ENCODE results near the gene CTAGE4.
"Not testable (repeated sequence)": the region's sequence is repeated elsewhere in the genome, so short reads cannot be mapped to it uniquely, and the experiment has no call there.

CTAGE4 gene

GRCh38 chr7:144220531-144220930 lies 37.3 kb downstream of the CTAGE4 start:
- not testable (repeated sequence) for H3K27me3 ChIP-seq (ENCODE audit: control insufficient read depth in 1 of 2, insufficient read depth in 1 of 2, low read length in 2 of 2); H2BK15ac ChIP-seq (ENCODE audit: low read depth, poor library complexity, severe bottlenecking); H2BK120ac ChIP-seq (ENCODE audit: low read depth, low read length); H4K91ac ChIP-seq (ENCODE audit: low read length); H3K9me3 ChIP-seq (ENCODE audit: control insufficient read depth, low read length); DNase-seq; H3K79me1 ChIP-seq (replicated peaks; ENCODE audit: low read length, poor library complexity, severe bottlenecking); H2AFZ ChIP-seq (ENCODE audit: low read depth, low read length); H3K4me2 ChIP-seq (ENCODE audit: low read length, poor library complexity, severe bottlenecking); H3K14ac ChIP-seq (ENCODE audit: low read length in 2 of 2); H3K4me1 ChIP-seq (ENCODE audit: control insufficient read depth, insufficient read depth, low read depth, low read length); H3K4ac ChIP-seq (ENCODE audit: low read depth in 1 of 2, low read length in 2 of 2); H2AK5ac ChIP-seq (ENCODE audit: low read length, severe bottlenecking); H2BK5ac ChIP-seq (ENCODE audit: low read depth, low read length, poor library complexity, severe bottlenecking); H3K27ac ChIP-seq (ENCODE audit: low read length, poor library complexity, severe bottlenecking); H3K36me3 ChIP-seq (ENCODE audit: control insufficient read depth in 1 of 2, insufficient read depth in 2 of 2, low read depth in 1 of 2, low read length in 2 of 2); H4K8ac ChIP-seq (ENCODE audit: low read length); H2BK12ac ChIP-seq (ENCODE audit: low read length in 2 of 2); H3K18ac ChIP-seq (ENCODE audit: low read depth in 1 of 2, low read length in 2 of 2); H3K23ac ChIP-seq (ENCODE audit: low read length in 2 of 2); H3K4me3 ChIP-seq (ENCODE audit: insufficient read depth in 1 of 2, low read depth in 1 of 2, low read length in 2 of 2); H3K9ac ChIP-seq (ENCODE audit: low read length)

DNA sequence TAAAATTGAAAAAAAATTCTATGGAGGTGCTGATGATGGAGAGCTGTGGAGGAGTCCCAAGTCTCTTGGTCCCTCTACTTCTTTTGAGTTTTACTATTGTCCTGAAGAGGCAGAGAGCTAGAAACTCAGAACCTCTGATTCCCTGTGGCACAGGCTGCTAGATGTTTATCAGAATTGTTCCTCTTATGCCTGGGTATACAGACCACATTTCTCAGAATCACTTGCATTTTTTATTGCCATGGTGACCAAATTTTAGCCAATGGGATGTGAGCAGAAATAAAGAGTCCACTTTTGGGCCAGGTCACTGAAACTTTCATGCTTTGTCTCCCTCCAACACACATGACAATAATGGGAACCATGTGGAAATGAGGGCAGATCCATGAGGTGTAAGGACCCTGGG lies 40.4 kb downstream of the CTAGE4 start:
- H2BK12ac ChIP-seq (ENCODE audit: low read length in 2 of 2); H3K27me3 ChIP-seq (ENCODE audit: control insufficient read depth in 1 of 2, insufficient read depth in 1 of 2, low read length in 2 of 2): not testable (repeated sequence)

DNA sequence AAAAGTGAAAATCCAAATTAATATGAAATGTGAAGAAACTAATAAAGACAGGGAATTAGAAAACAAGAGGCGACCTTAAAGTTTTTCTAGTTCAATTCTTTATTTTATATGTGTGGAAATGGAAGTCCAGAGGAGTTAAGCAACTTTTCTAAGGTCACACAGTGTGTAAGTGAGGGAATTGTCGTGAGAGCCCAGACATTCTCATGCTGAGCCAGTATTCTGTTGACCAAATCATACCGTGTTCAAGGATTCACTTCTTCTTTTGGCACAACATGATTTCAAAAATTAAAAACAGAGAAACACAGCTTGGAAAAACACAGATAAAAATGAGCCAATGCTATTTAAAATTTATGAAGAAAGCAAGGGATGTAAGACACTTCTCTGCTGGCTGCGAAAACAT lies 43.6 kb downstream of the CTAGE4 start:
- H4K91ac ChIP-seq (ENCODE audit: low read length); H3K27me3 ChIP-seq (ENCODE audit: control insufficient read depth in 1 of 2, insufficient read depth in 1 of 2, low read length in 2 of 2); H3K79me1 ChIP-seq (replicated peaks; ENCODE audit: low read length, poor library complexity, severe bottlenecking); H3K9ac ChIP-seq (ENCODE audit: low read length); H2BK15ac ChIP-seq (ENCODE audit: low read depth, poor library complexity, severe bottlenecking); H3K9me3 ChIP-seq (ENCODE audit: control insufficient read depth, low read length); H2BK12ac ChIP-seq (ENCODE audit: low read length in 2 of 2); H2AFZ ChIP-seq (ENCODE audit: low read depth, low read length); H3K4me2 ChIP-seq (ENCODE audit: low read length, poor library complexity, severe bottlenecking); H3K4me3 ChIP-seq (ENCODE audit: insufficient read depth in 1 of 2, low read depth in 1 of 2, low read length in 2 of 2); H3K23ac ChIP-seq (ENCODE audit: low read length in 2 of 2); H3K18ac ChIP-seq (ENCODE audit: low read depth in 1 of 2, low read length in 2 of 2); H2BK120ac ChIP-seq (ENCODE audit: low read depth, low read length); H3K4ac ChIP-seq (ENCODE audit: low read depth in 1 of 2, low read length in 2 of 2); DNase-seq; H2BK5ac ChIP-seq (ENCODE audit: low read depth, low read length, poor library complexity, severe bottlenecking); H4K8ac ChIP-seq (ENCODE audit: low read length); H3K27ac ChIP-seq (ENCODE audit: low read length, poor library complexity, severe bottlenecking); H3K14ac ChIP-seq (ENCODE audit: low read length in 2 of 2); H2AK5ac ChIP-seq (ENCODE audit: low read length, severe bottlenecking); H3K36me3 ChIP-seq (ENCODE audit: control insufficient read depth in 1 of 2, insufficient read depth in 2 of 2, low read depth in 1 of 2, low read length in 2 of 2); H3K4me1 ChIP-seq (ENCODE audit: control insufficient read depth, insufficient read depth, low read depth, low read length): not testable (repeated sequence)
- 100% methylated on average over 1 of the region's 4 CpGs for WGBS

More for the DNA sequence above, 40.4 kb downstream of the CTAGE4 start:
- H3K9ac ChIP-seq (ENCODE audit: low read length); H3K18ac ChIP-seq (ENCODE audit: low read depth in 1 of 2, low read length in 2 of 2); H3K14ac ChIP-seq (ENCODE audit: low read length in 2 of 2); H3K36me3 ChIP-seq (ENCODE audit: control insufficient read depth in 1 of 2, insufficient read depth in 2 of 2, low read depth in 1 of 2, low read length in 2 of 2); H4K8ac ChIP-seq (ENCODE audit: low read length); H3K27ac ChIP-seq (ENCODE audit: low read length, poor library complexity, severe bottlenecking); H3K23ac ChIP-seq (ENCODE audit: low read length in 2 of 2); H4K91ac ChIP-seq (ENCODE audit: low read length); H3K4me1 ChIP-seq (ENCODE audit: control insufficient read depth, insufficient read depth, low read depth, low read length); H2AFZ ChIP-seq (ENCODE audit: low read depth, low read length); H3K4me3 ChIP-seq (ENCODE audit: insufficient read depth in 1 of 2, low read depth in 1 of 2, low read length in 2 of 2); H2BK15ac ChIP-seq (ENCODE audit: low read depth, poor library complexity, severe bottlenecking); H2BK120ac ChIP-seq (ENCODE audit: low read depth, low read length); DNase-seq; H2BK5ac ChIP-seq (ENCODE audit: low read depth, low read length, poor library complexity, severe bottlenecking); H3K4ac ChIP-seq (ENCODE audit: low read depth in 1 of 2, low read length in 2 of 2); H3K4me2 ChIP-seq (ENCODE audit: low read length, poor library complexity, severe bottlenecking); H2AK5ac ChIP-seq (ENCODE audit: low read length, severe bottlenecking); H3K9me3 ChIP-seq (ENCODE audit: control insufficient read depth, low read length); H3K79me1 ChIP-seq (replicated peaks; ENCODE audit: low read length, poor library complexity, severe bottlenecking): not testable (repeated sequence)

DNA sequence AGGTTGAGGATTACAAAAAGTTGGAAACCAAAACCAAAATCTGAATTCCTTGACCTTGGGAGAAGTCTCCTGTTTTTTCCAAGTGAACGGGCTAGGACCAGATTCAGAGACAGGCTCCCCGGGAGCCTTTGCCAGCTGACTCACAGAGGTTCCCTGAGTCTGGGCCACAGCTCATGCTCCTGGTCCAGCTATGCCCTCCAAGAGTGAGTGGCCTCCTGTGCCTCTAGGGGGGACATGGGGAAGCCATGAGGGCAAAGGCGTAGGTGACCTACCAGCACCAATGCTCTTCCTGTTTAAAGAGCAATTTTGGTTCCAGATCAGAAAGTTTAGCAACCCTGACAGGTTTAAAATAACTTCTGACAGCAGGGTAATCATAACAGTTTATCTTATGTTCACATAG lies 45.5 kb downstream of the CTAGE4 start:
- H3K14ac ChIP-seq (ENCODE audit: low read length in 2 of 2); H4K91ac ChIP-seq (ENCODE audit: low read length); H2BK5ac ChIP-seq (ENCODE audit: low read depth, low read length, poor library complexity, severe bottlenecking); H2BK120ac ChIP-seq (ENCODE audit: low read depth, low read length); H3K4me3 ChIP-seq (ENCODE audit: insufficient read depth in 1 of 2, low read depth in 1 of 2, low read length in 2 of 2); H2AFZ ChIP-seq (ENCODE audit: low read depth, low read length); H2BK12ac ChIP-seq (ENCODE audit: low read length in 2 of 2); H3K36me3 ChIP-seq (ENCODE audit: control insufficient read depth in 1 of 2, insufficient read depth in 2 of 2, low read depth in 1 of 2, low read length in 2 of 2); H3K4me2 ChIP-seq (ENCODE audit: low read length, poor library complexity, severe bottlenecking); H3K79me1 ChIP-seq (replicated peaks; ENCODE audit: low read length, poor library complexity, severe bottlenecking); H3K23ac ChIP-seq (ENCODE audit: low read length in 2 of 2); H3K27me3 ChIP-seq (ENCODE audit: control insufficient read depth in 1 of 2, insufficient read depth in 1 of 2, low read length in 2 of 2); H2BK15ac ChIP-seq (ENCODE audit: low read depth, poor library complexity, severe bottlenecking); H3K4ac ChIP-seq (ENCODE audit: low read depth in 1 of 2, low read length in 2 of 2); H3K9ac ChIP-seq (ENCODE audit: low read length); H3K4me1 ChIP-seq (ENCODE audit: control insufficient read depth, insufficient read depth, low read depth, low read length); H3K18ac ChIP-seq (ENCODE audit: low read depth in 1 of 2, low read length in 2 of 2); H3K9me3 ChIP-seq (ENCODE audit: control insufficient read depth, low read length); H2AK5ac ChIP-seq (ENCODE audit: low read length, severe bottlenecking); H4K8ac ChIP-seq (ENCODE audit: low read length); H3K27ac ChIP-seq (ENCODE audit: low read length, poor library complexity, severe bottlenecking); DNase-seq: not testable (repeated sequence)
- WGBS: no CpG with 5 or more reads among the region's 3 CpGs
